Breast epithelium (tissue), 4 donors: ENCODE results near the gene DAPP1. TPM values are rescaled to one million over a fixed set of nuclear protein-coding genes. Genes with fewer than 3 reads are reported as not detected.
"Not testable (repeated sequence)": the region's sequence is repeated elsewhere in the genome, so short reads cannot be mapped to it uniquely, and the experiment has no call there.

Source experiments
- DNase-seq, 2 donors: peaks; one replicate each; pipeline ENCODE4 v3.0.0-alpha.2; 2019; ENCODE audit warnings: low spot score in 2 of 2
- H3K27ac ChIP-seq, 2 donors: fragments of 200-600 bp; sonication (generic) in 1 of 2; one replicate each; pipeline ENCODE4 v1.5.1; 2016 to 2019; ENCODE audit warnings: mild to moderate bottlenecking in 1 of 2
- H3K27me3 ChIP-seq, 2 donors: fragments of 200-600 bp; sonication (generic) in 1 of 2; one replicate each; pipeline versions ENCODE4 v1.5.1 to v1.6.0; 2017 to 2019; ENCODE audit warnings: control low read depth in 1 of 2, mild to moderate bottlenecking in 1 of 2
- H3K36me3 ChIP-seq: fragments of 200-600 bp; one replicate; pipeline ENCODE4 v1.5.1; 2019
- H3K4me1 ChIP-seq, 2 donors: fragments of 200-600 bp; sonication (generic); one replicate each; pipeline ENCODE4 v1.5.1; 2016 to 2019; ENCODE audit warnings: control low read depth in 1 of 2
- H3K4me3 ChIP-seq, 3 donors: fragments of 200-600 bp; sonication (generic); 1 replicate in 2 of 3; 2 replicates in 1 of 3; pipeline ENCODE4 v1.5.1; 2016 to 2019; ENCODE audit warnings: mild to moderate bottlenecking in 3 of 3, moderate library complexity in 2 of 3
- H3K9me3 ChIP-seq, 2 donors: fragments of 200-600 bp; sonication (generic) in 1 of 2; one replicate each; pipeline ENCODE4 v1.5.1; 2016 to 2019; ENCODE audit warnings: control low read depth in 1 of 2
- POLR2A ChIP-seq: fragments of 450-650 bp; IDR thresholded peaks from one replicate; pipeline ENCODE4 v1.6.1; 2016; ENCODE audit warnings: antibody characterized with exemption, mild to moderate bottlenecking, moderate library complexity
- POLR2AphosphoS5 ChIP-seq, 3 donors: sonication (generic); formaldehyde crosslinking; IDR thresholded peaks; one replicate each; pipeline ENCODE4 v1.6.1; 2017; ENCODE audit warnings: antibody characterized with exemption in 3 of 3
- intact Hi-C: fragments of 100-400 bp; cut with DNase I; formaldehyde crosslinking; loops from one replicate; pipeline ENCODE4 v1.15.1; 2023; ENCODE audit warnings: low total_unique reads
- total RNA-seq, 3 donors: library from RNA; depleted of rRNA; stranded (reverse); fragments of >200 nt; gene quantifications; one replicate each; pipeline ENCODE4 v1.1.0, GENCODE V29; 2016
- TF ChIP-seq, protein P1 (sequence below), 3 donors: fragments of 450-650 bp; IDR thresholded peaks; one replicate each; pipeline ENCODE4 v1.5.1; 2016 to 2017; ENCODE audit warnings: antibody characterized with exemption in 3 of 3, mild to moderate bottlenecking in 3 of 3, moderate library complexity in 3 of 3

DAPP1 gene
- total RNA-seq, 3 donors from 2014 or later = 2.7 to 10.2 (median 4.9) TPM

DNA sequence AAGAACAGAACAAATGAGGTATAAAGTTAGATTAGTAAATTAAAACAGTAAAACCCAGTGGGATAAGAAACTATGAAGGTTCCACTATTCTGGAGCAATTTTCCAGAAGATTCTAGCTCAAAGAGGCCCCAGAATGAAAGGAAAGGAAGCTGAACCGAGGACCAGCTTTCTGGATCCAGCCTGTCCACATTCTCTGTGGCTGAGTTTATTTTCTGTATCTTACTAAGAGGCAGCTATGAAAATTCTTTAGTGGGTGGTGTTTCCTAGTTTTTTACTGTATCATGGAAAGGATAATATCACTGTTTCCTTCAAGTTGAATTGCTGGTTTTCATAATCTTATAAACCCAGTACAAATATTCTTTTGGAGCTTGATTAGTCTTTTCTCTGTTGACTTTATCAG, 11.8 kb downstream of the DAPP1 start:
- no peaks in the 10 kb centered on the region for H3K36me3 ChIP-seq
- H3K27ac ChIP-seq = no peak overlapping the region
- H3K27me3 ChIP-seq = no peaks in the 10 kb centered on the region
- no peak for DNase-seq
- intact Hi-C loops = no loop called here
- TF ChIP-seq POLR2AphosphoS5 (IDR thresholded peaks at IDR 0.05) = no peak
- TF ChIP-seq, protein P1, sequence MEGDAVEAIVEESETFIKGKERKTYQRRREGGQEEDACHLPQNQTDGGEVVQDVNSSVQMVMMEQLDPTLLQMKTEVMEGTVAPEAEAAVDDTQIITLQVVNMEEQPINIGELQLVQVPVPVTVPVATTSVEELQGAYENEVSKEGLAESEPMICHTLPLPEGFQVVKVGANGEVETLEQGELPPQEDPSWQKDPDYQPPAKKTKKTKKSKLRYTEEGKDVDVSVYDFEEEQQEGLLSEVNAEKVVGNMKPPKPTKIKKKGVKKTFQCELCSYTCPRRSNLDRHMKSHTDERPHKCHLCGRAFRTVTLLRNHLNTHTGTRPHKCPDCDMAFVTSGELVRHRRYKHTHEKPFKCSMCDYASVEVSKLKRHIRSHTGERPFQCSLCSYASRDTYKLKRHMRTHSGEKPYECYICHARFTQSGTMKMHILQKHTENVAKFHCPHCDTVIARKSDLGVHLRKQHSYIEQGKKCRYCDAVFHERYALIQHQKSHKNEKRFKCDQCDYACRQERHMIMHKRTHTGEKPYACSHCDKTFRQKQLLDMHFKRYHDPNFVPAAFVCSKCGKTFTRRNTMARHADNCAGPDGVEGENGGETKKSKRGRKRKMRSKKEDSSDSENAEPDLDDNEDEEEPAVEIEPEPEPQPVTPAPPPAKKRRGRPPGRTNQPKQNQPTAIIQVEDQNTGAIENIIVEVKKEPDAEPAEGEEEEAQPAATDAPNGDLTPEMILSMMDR (IDR thresholded peaks at IDR 0.05) = no peak
- no peak for TF ChIP-seq POLR2A
- H3K9me3 ChIP-seq = no peaks in the 10 kb centered on the region
- H3K4me3 ChIP-seq = no peak overlapping the region
- H3K4me1 ChIP-seq = no peaks in the 10 kb centered on the region

- H3K27me3 ChIP-seq, H3K4me1 ChIP-seq, H3K27ac ChIP-seq, H3K9me3 ChIP-seq, DNase-seq, intact Hi-C loops, H3K36me3 ChIP-seq, H3K4me3 ChIP-seq: not testable (repeated sequence)
Measured at GRCh38 chr4:99830051-99830450, 13.4 kb downstream of the DAPP1 start.

- DNase-seq = no peak
- intact Hi-C loops = no loop called here
- no peaks in the 10 kb centered on the region for H3K36me3 ChIP-seq
- no peaks in the 10 kb centered on the region for H3K27me3 ChIP-seq
- TF ChIP-seq POLR2A (no peak), POLR2AphosphoS5 (IDR thresholded peaks at IDR 0.05) (no peak)
- TF ChIP-seq, protein P1 (IDR thresholded peaks at IDR 0.05) = no peak
- no peaks in the 10 kb centered on the region for H3K4me1 ChIP-seq
- H3K9me3 ChIP-seq = no peaks in the 10 kb centered on the region
- no peak overlapping the region for H3K27ac ChIP-seq
- H3K4me3 ChIP-seq = no peak overlapping the region
Measured at GRCh38 chr4:99832321-99832720, 15.7 kb downstream of the DAPP1 start.

DNA sequence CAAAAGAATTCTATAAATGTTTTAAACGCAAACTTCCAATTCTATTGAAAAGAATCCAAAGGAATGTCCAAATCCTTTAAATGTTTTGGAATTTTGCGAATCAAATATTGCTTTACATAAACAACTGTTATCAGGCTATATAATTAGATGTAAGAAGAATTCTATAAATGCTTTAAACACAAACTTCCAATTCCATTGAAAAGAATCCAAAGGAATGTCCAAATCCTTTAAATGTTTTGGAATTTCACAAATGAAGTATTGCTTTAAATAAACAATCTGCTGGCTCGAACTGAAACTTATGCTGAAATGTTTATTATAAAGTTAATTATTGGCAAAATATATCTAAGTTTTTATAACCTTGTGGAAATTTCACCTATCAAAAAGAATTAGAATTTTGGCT, 16.1 kb downstream of the DAPP1 start:
- no peak for DNase-seq
- intact Hi-C loops = no loop called here
- no peaks in the 10 kb centered on the region for H3K9me3 ChIP-seq
- H3K27me3 ChIP-seq = no peaks in the 10 kb centered on the region
- TF ChIP-seq, protein P1 (IDR thresholded peaks at IDR 0.05) = no peak
- TF ChIP-seq POLR2A (no peak), POLR2AphosphoS5 (IDR thresholded peaks at IDR 0.05) (no peak)
- no peak overlapping the region for H3K4me3 ChIP-seq
- no peaks in the 10 kb centered on the region for H3K4me1 ChIP-seq
- H3K36me3 ChIP-seq = no peaks in the 10 kb centered on the region
- no peak overlapping the region for H3K27ac ChIP-seq

GRCh38 chr4:99833756-99834155, 17.1 kb downstream of the DAPP1 start:
- H3K27me3 ChIP-seq = no peaks in the 10 kb centered on the region
- intact Hi-C loops = no loop called here
- DNase-seq = no peak
- H3K9me3 ChIP-seq = no peaks in the 10 kb centered on the region
- H3K4me1 ChIP-seq = no peaks in the 10 kb centered on the region
- no peaks in the 10 kb centered on the region for H3K36me3 ChIP-seq
- no peak overlapping the region for H3K4me3 ChIP-seq
- no peak overlapping the region for H3K27ac ChIP-seq
- no peak for TF ChIP-seq POLR2A
- TF ChIP-seq, protein P1 (IDR thresholded peaks at IDR 0.05) = no peak
- TF ChIP-seq POLR2AphosphoS5 (IDR thresholded peaks at IDR 0.05) = no peak

- TF ChIP-seq POLR2A = no peak
- no peak for TF ChIP-seq POLR2AphosphoS5 (IDR thresholded peaks at IDR 0.05)
- TF ChIP-seq, protein P1 (IDR thresholded peaks at IDR 0.05) = no peak
- Histone ChIP-seq H3K4me3 (no peak overlapping the region), H3K4me1 (no peaks in the 10 kb centered on the region), H3K27me3 (no peaks in the 10 kb centered on the region), H3K27ac (no peak overlapping the region), H3K36me3 (no peaks in the 10 kb centered on the region), H3K9me3 (no peaks in the 10 kb centered on the region)
- DNase-seq = no peak
- intact Hi-C loops = no loop called here
Measured at GRCh38 chr4:99834569-99834968, 17.9 kb downstream of the DAPP1 start.
